Trophoblast cell (in vitro differentiated cells and primary cell): Measurements from ENCODE around the gene TMA7B.
A peak's percentile ranks its signal among the peaks of the same experiment; 100 is the strongest.

Source experiments
- DNase-seq, 2 donors: peaks; one replicate each; pipeline ENCODE4 v3.0.0-alpha.2; 2016
- H2AFZ ChIP-seq: 2 replicates; pipeline ENCODE4 v1.6.1; 2013; ENCODE audit warnings: low read length, moderate library complexity, mild to moderate bottlenecking; ENCODE audit not compliant: insufficient read depth, poor library complexity
- H2AK5ac ChIP-seq: 2 replicates; pipeline ENCODE4 v1.6.1; 2013; ENCODE audit warnings: mild to moderate bottlenecking, low read length
- H2BK120ac ChIP-seq: 2 replicates; pipeline ENCODE4 v1.6.1; 2013; ENCODE audit warnings: low read length, mild to moderate bottlenecking, moderate library complexity; ENCODE audit not compliant: insufficient read depth, poor library complexity
- H2BK12ac ChIP-seq: 2 replicates; pipeline ENCODE4 v1.6.1; 2013; ENCODE audit warnings: mild to moderate bottlenecking, low read length, moderate library complexity
- H2BK5ac ChIP-seq: 2 replicates; pipeline ENCODE4 v1.6.1; 2013; ENCODE audit warnings: low read length, low read depth, moderate library complexity, mild to moderate bottlenecking; ENCODE audit not compliant: poor library complexity
- H3K14ac ChIP-seq: 2 replicates; pipeline ENCODE4 v1.6.1; 2013; ENCODE audit warnings: mild to moderate bottlenecking, low read length
- H3K18ac ChIP-seq: 2 replicates; pipeline ENCODE4 v1.6.1; 2013; ENCODE audit warnings: mild to moderate bottlenecking, low read length
- H3K23ac ChIP-seq: 2 replicates; pipeline ENCODE4 v1.6.1; 2013; ENCODE audit warnings: low read length
- H3K27ac ChIP-seq: 2 replicates; pipeline ENCODE4 v1.5.1; 2013; ENCODE audit warnings: low read depth, mild to moderate bottlenecking, inconsistent platforms, low read length, moderate library complexity
- H3K27me3 ChIP-seq: 2 replicates; pipeline ENCODE4 v1.6.1; 2013; ENCODE audit warnings: inconsistent platforms, mild to moderate bottlenecking, low read length, moderate library complexity; ENCODE audit not compliant: insufficient read depth
- H3K36me3 ChIP-seq, 2 experiments: 1 replicate in 1 of 2; 2 replicates in 1 of 2; pipeline ENCODE4 v1.6.1; 2013; ENCODE audit warnings: low read length in 2 of 2, mild to moderate bottlenecking in 2 of 2, moderate library complexity in 1 of 2; ENCODE audit not compliant: insufficient read depth in 2 of 2, control insufficient read depth in 1 of 2
- H3K4ac ChIP-seq: 2 replicates; pipeline ENCODE4 v1.6.1; 2013; ENCODE audit warnings: low read depth, mild to moderate bottlenecking, low read length, moderate library complexity
- H3K4me1 ChIP-seq, 2 experiments: 1 replicate in 1 of 2; 2 replicates in 1 of 2; pipeline ENCODE4 v1.6.1; 2013; ENCODE audit warnings: low read length in 2 of 2, mild to moderate bottlenecking in 2 of 2, moderate library complexity in 1 of 2; ENCODE audit not compliant: insufficient read depth in 2 of 2, control insufficient read depth in 1 of 2
- H3K4me2 ChIP-seq: 2 replicates; pipeline ENCODE4 v1.6.1; 2013; ENCODE audit warnings: inconsistent platforms, mild to moderate bottlenecking, low read length, moderate library complexity
- H3K4me3 ChIP-seq: 2 replicates; pipeline ENCODE4 v1.5.1; 2013; ENCODE audit warnings: mild to moderate bottlenecking, low read depth, low read length, inconsistent platforms
- H3K79me1 ChIP-seq: one replicate; pipeline ENCODE4 v1.6.1; 2013; ENCODE audit warnings: low read length
- H3K79me2 ChIP-seq: 2 replicates; pipeline ENCODE4 v1.6.1; 2013; ENCODE audit warnings: low read length, mild to moderate bottlenecking; ENCODE audit not compliant: control insufficient read depth, insufficient read depth, poor library complexity
- H3K9ac ChIP-seq: 2 replicates; pipeline ENCODE4 v1.6.1; 2013; ENCODE audit warnings: mild to moderate bottlenecking, low read length
- H3K9me3 ChIP-seq: 2 replicates; pipeline ENCODE4 v1.6.1; 2013; ENCODE audit warnings: low read depth, mild to moderate bottlenecking, control low read depth, inconsistent platforms, low read length; ENCODE audit not compliant: insufficient read depth
- H4K12ac ChIP-seq: 2 replicates; pipeline ENCODE4 v1.6.1; 2013; ENCODE audit warnings: low read depth, mild to moderate bottlenecking, low read length, moderate library complexity
- H4K8ac ChIP-seq: 2 replicates; pipeline ENCODE4 v1.6.1; 2013; ENCODE audit warnings: low read depth, mild to moderate bottlenecking, low read length, moderate library complexity
- H4K91ac ChIP-seq: one replicate; pipeline ENCODE4 v1.6.1; 2013; ENCODE audit warnings: low read depth, mild to moderate bottlenecking, low read length, moderate library complexity
- WGBS: extraction: QIAGEN DNeasy Blood & Tissue Kit; methylation state at CpG from one replicate; pipeline ENCODE4 v1.1.7; 2013; ENCODE audit warnings: missing lambda C conversion rate; ENCODE audit not compliant: insufficient read length, insufficient coverage; ENCODE audit errors: extremely low coverage; 5-methylcytosine and 5-hydroxymethylcytosine counted together

TMA7B gene

GRCh38 chr22:39946126-39946502 lies 14.1 kb upstream of the TMA7B start:
- DNase-seq, result no peak
- H4K91ac ChIP-seq, result no peak overlapping the region
- H2AK5ac ChIP-seq, result no peak overlapping the region
- no peak overlapping the region for H4K12ac ChIP-seq
- no peaks in the 10 kb centered on the region for H3K79me1 ChIP-seq
- no CpG with 5 or more reads among the region's 4 CpGs for WGBS
- H4K8ac ChIP-seq, result no peak overlapping the region
- no peak overlapping the region for H3K23ac ChIP-seq
- H3K79me2 ChIP-seq, result no peaks in the 10 kb centered on the region
- no peak overlapping the region for H2AFZ ChIP-seq
- H3K4me3 ChIP-seq, result no peak overlapping the region
- no peak overlapping the region for H2BK120ac ChIP-seq
- H3K4me2 ChIP-seq, result no peak overlapping the region
- no peak overlapping the region for H3K14ac ChIP-seq
- H3K27me3 ChIP-seq, result no peaks in the 10 kb centered on the region
- no peaks in the 10 kb centered on the region for H3K36me3 ChIP-seq
- H3K18ac ChIP-seq, result no peak overlapping the region
- H3K9me3 ChIP-seq, result no peaks in the 10 kb centered on the region
- H2BK5ac ChIP-seq, result no peak overlapping the region
- no peak overlapping the region for H2BK12ac ChIP-seq
- no peak overlapping the region for H3K27ac ChIP-seq
- H3K4ac ChIP-seq, result no peak overlapping the region
- no peak overlapping the region for H3K9ac ChIP-seq
- no peaks in the 10 kb centered on the region for H3K4me1 ChIP-seq

GRCh38 chr22:39946503-39947219 lies 13.5 kb upstream of the TMA7B start:
- Histone ChIP-seq H3K4me1 (no peaks in the 10 kb centered on the region), H3K18ac (no peak overlapping the region), H4K12ac (no peak overlapping the region), H3K14ac (no peak overlapping the region), H3K23ac (no peak overlapping the region), H2BK120ac (no peak overlapping the region), H2AK5ac (no peak overlapping the region), H4K8ac (no peak overlapping the region), H3K9me3 (no peaks in the 10 kb centered on the region), H4K91ac (no peak overlapping the region), H3K4me2 (no peak overlapping the region), H3K36me3 (no peaks in the 10 kb centered on the region), H2AFZ (peak overlapping the region; percentile 47), H3K79me2 (no peaks in the 10 kb centered on the region), H3K79me1 (no peaks in the 10 kb centered on the region), H2BK12ac (no peak overlapping the region), H3K27ac (no peak overlapping the region), H3K27me3 (no peaks in the 10 kb centered on the region), H2BK5ac (no peak overlapping the region), H3K4ac (no peak overlapping the region), H3K9ac (no peak overlapping the region), H3K4me3 (no peak overlapping the region)
- no peak for DNase-seq
- no CpG with 5 or more reads among the region's 8 CpGs for WGBS

- no peak overlapping the region for H3K4me2 ChIP-seq
- no peaks in the 10 kb centered on the region for H3K79me2 ChIP-seq
- no peak overlapping the region for H3K14ac ChIP-seq
- no peak overlapping the region for H3K27ac ChIP-seq
- H4K91ac ChIP-seq, result no peak overlapping the region
- H3K18ac ChIP-seq, result no peak overlapping the region
- no peak for DNase-seq
- no peaks in the 10 kb centered on the region for H3K9me3 ChIP-seq
- no peak overlapping the region for H2BK120ac ChIP-seq
- no peak overlapping the region for H3K23ac ChIP-seq
- H2BK5ac ChIP-seq, result no peak overlapping the region
- no peak overlapping the region for H3K4me3 ChIP-seq
- H3K4me1 ChIP-seq, result no peaks in the 10 kb centered on the region
- no peak overlapping the region for H3K4ac ChIP-seq
- no peak overlapping the region for H3K9ac ChIP-seq
- H2BK12ac ChIP-seq, result no peak overlapping the region
- no peaks in the 10 kb centered on the region for H3K27me3 ChIP-seq
- H4K12ac ChIP-seq, result no peak overlapping the region
- WGBS, result no CpG with 5 or more reads among the region's 8 CpGs
- H4K8ac ChIP-seq, result no peak overlapping the region
- H3K79me1 ChIP-seq, result no peaks in the 10 kb centered on the region
- H2AK5ac ChIP-seq, result no peak overlapping the region
- no peaks in the 10 kb centered on the region for H3K36me3 ChIP-seq
- no peak overlapping the region for H2AFZ ChIP-seq
Measured at GRCh38 chr22:39947220-39948216, 12.7 kb upstream of the TMA7B start.

GRCh38 chr22:39949964-39950737 lies 10.0 kb upstream of the TMA7B start:
- no peaks in the 10 kb centered on the region for H3K27me3 ChIP-seq
- no peak overlapping the region for H4K12ac ChIP-seq
- H3K9me3 ChIP-seq, result no peaks in the 10 kb centered on the region
- H2AFZ ChIP-seq, result no peak overlapping the region
- H3K4me3 ChIP-seq, result no peak overlapping the region
- no peak overlapping the region for H3K23ac ChIP-seq
- H2BK120ac ChIP-seq, result no peak overlapping the region
- no peak overlapping the region for H4K8ac ChIP-seq
- no peak overlapping the region for H4K91ac ChIP-seq
- no peaks in the 10 kb centered on the region for H3K36me3 ChIP-seq
- no peak overlapping the region for H2BK12ac ChIP-seq
- WGBS, result no CpG with 5 or more reads among the region's 8 CpGs
- H3K14ac ChIP-seq, result no peak overlapping the region
- H3K27ac ChIP-seq, result no peak overlapping the region
- no peak overlapping the region for H3K9ac ChIP-seq
- no peak overlapping the region for H2AK5ac ChIP-seq
- H3K79me1 ChIP-seq, result no peaks in the 10 kb centered on the region
- H3K18ac ChIP-seq, result no peak overlapping the region
- H3K4ac ChIP-seq, result no peak overlapping the region
- H3K4me1 ChIP-seq, result no peaks in the 10 kb centered on the region
- no peaks in the 10 kb centered on the region for H3K79me2 ChIP-seq
- H3K4me2 ChIP-seq, result no peak overlapping the region
- no peak overlapping the region for H2BK5ac ChIP-seq
- DNase-seq, result no peak
